HG03175 (cell line): Measurements from ENCODE around the gene NUAK2.

Experiments used
- ATAC-seq: cut with Tn5 transposase; IDR thresholded peaks from one replicate; pipeline ENCODE4 v1.9.1; 2021; ENCODE audit warnings: mild to moderate bottlenecking, moderate library complexity; ENCODE audit not compliant: unreplicated experiment

Gene NUAK2

DNA sequence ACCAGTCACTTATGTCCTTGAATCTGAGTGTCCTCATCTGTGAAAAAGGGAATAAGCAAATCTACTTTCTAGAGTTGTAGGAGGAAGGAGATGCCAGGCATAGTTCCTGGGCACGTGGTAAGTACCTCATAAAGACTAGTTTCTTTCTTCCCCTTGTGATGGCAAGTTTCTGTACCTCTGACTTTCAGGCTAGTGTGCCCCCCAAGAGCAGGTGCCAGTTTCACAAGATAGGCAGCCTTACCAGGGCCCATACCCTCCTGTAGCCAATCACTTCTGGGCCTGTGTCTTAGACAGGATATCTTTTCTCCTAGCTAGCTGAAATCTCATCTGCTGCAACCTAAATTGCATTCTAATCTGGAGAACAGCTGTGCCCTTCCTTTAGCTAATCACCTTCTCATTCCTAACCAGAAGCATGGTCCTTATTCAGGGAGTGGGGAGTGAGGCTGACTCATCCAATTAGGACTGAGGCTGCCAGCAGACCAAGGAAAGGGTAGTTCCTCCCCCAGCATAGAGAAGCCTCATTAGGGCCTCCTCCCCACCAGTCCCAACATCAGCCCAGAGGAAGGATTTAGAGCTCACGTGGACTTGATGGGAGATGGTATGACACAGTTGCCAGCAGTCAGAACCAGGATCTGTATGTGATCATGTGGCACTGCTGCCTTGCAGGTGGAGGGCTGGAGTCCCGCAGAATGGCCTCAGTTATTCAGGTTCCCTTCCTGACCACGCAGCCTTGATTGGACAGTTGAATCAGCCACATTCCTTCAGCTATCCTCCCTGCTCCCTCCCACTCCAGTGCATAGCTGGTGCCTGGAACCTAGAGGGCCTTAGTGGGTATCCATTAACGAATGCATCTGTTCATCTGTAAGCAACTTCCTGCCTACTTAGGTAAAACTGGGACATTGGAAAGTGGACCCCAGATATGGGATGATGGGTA lies 27.3 kb upstream of the NUAK2 start:
- ATAC-seq: no peak

DNA sequence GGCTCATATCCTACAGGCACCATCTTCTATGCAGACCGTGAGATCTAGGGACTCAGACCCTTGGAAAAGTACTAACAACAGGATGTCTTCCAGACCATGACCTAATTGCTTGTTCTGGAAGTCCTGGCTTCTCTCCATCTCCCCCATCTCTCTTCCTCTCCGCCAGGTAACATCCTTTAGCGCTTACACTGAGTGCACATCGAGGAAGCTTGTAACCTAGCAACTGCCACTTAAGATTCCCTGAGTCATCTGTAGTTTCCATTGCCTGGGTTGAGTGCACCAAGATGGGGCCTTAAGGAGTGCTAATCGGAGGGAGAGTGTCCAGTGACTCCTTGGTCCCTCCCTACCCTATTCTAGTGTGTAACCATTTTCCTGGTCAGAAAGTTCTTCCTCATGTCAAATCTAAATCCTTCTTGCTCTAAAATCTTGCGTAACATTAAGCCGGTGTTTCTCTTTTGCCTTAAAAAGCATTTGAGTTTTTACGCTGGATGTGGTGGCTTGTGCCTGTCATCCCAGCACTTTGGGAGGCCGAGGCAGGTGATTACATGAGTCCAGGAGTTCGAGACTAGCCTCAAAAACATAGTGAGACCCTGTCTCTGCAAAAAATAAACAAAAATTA lies 25.5 kb upstream of the NUAK2 start:
- ATAC-seq: no peak

- no peak for ATAC-seq
Measured at GRCh38 chr1:205345761-205346160, 24.2 kb upstream of the NUAK2 start.

GRCh38 chr1:205344066-205344928 lies 22.8 kb upstream of the NUAK2 start:
- no peak for ATAC-seq

GRCh38 chr1:205343431-205344065 lies 22.0 kb upstream of the NUAK2 start:
- ATAC-seq: no peak

GRCh38 chr1:205342986-205343385 lies 21.4 kb upstream of the NUAK2 start:
- ATAC-seq: no peak

- no peak for ATAC-seq
Measured at GRCh38 chr1:205340676-205341075, 19.1 kb upstream of the NUAK2 start.

DNA sequence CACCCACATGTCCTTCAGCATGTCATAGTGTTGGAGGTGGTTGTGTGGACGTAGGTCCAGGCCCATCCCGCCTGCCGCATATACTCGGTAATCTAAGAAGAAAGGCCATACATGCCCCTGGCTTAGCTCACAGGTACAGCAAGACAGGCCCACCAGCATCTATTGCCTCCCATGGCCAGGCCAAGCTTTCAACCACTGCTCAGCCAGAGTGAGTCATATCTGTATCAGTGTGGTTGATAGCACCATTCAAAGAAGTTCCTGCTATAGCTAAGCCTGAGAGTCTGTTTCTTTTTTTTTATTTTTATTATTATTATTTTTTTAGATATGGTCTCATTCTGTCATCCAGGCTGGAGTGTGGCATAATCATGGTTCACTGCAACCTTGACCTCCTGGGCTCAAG lies 18.2 kb upstream of the NUAK2 start:
- peak; percentile 75 for ATAC-seq

DNA sequence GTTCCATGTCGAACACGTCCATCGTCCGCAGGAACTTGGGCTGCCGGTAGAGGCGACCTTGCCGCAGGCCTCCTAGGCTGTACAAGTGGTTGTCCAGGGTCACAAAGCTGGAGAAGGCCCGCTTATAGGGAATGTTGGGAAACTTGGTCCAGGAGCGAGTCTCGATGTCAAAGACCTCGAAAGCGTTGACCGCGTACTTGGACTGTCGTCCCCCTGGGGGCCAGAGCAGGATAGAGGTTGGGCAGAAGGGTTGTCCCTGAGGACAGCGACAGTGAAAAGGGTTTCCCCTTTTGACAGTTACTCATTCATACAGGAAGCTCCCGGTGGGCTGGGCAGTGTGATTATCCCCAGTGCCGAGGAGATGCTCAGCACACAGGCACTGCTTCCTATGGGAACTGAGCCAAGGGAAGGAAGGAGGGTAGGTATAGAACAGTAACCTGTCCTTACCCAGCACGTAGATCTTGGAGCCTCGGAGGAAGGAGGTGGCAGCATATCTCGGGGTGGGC lies 17.7 kb upstream of the NUAK2 start:
- no peak for ATAC-seq

DNA sequence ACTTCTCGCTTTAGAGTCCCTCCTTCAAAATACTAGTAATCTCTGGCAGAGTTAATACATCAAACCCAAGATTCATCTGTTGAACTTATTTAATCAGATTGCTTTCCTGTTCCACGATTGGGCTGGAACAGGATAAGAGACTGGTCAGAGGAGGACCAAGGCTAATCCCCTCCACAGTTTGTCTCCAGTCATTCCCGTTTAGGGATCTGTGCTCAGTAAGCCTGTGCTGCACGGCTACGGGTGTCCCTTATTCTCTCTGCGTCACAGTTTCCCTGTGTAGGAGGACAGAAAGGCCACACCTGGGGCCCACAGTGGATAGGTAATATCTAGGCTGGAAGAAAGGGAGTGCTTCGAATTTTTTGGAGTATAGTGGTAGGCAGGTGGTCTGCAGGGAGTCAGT lies 16.5 kb upstream of the NUAK2 start:
- no peak for ATAC-seq

DNA sequence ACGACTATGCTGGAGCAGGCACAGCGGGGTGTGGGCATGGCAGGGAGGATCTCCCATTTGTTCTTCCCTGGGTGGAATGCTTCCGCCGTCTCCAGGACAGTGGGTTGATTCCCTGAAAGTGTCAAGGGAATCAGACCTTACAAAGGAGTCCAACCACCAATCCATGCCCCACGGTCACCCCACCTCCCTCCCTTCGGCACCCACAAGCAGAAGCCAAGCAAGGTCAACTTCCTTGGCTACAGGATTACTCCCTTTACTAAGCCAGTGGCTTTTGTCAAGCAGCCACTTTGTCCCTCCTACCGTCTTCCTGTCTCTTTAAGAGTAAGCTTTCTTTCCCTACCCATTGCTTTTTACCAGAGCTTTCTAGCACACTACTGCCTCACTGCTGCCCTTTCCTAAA lies 15.9 kb upstream of the NUAK2 start:
- ATAC-seq: no peak

DNA sequence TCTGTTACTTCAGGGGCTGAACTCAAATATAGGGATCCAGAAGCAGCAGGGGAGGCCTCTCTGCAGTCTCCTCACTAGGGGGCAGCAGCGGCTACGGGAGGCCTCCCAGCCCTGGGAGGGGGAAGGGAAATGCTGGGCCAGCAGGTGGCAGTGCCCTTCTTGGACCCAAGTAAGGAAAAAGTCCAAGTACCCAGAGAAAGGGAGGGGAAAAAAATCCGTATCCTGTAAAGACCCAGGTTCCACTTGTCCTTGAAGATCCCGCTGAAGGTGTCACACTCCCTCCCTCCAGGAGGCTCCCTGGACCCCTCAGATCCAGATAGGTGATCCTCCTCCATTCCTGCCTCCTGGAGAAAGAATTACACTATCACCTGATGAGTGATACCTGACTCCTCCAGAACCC lies 14.1 kb upstream of the NUAK2 start:
- no peak for ATAC-seq

DNA sequence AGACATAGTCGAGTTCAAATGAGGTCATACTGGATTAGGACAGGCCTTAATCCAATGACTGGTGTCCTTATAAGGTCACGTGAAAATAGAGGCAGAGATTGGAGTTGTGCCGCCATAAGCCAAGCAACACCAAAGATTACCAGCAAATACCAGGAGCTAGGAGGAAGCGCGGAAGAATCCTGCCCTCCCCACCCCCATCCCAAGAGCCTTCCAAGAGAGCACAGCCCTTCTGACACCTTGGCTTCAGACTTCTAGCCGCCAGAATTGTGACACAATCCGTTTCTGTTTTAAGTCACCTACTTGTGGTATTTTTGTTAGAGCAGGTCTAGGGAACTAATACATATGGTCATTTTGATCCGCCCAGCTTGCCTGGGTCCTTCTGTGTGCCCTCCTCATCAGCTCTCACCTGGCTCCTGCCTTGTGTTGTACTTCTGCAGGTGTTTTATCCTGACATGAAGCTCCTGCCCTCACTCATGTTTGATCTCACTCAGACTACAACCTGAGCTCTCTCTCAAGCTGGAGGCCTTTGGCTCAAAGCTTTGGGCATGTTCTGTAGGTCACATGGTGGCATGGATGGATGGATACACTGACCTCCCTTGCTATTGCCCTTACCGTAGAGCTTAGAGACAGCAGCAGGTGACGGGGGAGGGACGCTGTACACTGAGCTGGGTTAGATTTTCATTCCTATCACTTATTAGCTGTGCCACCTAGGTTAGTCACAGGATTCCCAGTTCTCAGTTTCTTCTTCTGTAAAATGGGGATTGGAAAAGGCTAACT lies 10.7 kb upstream of the NUAK2 start:
- no peak for ATAC-seq

DNA sequence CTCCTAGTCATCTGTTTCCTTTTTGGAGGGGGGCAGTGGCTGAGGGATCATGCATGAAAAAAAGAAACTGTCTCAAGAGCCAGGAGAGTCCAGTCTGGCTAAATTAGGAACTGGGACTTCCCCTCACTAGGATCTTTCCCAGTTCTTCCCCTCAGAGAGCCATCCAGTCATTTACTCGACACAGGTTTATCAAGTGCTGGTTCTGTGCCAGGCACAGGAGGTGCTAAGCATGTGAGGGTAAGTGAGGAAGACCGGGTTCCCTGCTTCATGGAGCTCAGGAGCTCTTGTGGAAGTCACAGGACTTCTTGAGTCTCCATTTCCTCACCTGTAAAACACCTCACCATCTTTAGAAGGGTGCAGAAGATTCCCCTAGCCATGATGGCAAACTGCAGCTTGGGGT lies 8.6 kb upstream of the NUAK2 start:
- ATAC-seq: no peak

GRCh38 chr1:205329719-205330118 lies 8.2 kb upstream of the NUAK2 start:
- no peak for ATAC-seq

DNA sequence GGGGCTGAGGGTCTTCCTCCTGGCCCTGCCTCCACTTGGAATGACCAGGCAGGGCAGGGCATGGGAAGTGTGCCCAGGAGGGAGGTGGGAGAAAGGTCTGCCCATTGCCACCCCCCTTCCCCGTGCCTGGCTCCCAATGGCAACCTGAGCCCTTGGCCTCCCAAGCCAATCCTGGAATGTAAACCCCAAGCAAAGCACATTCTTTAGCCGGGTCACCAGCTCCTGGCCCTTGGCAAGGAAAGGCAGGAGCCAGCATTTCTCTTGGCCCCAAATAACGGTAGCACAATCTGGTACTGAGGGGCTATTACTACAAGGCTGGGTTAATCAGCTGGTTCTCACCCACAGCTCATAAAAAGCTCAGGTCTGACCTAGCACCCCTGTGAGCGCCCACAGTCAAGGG lies 6.9 kb upstream of the NUAK2 start:
- ATAC-seq: no peak

DNA sequence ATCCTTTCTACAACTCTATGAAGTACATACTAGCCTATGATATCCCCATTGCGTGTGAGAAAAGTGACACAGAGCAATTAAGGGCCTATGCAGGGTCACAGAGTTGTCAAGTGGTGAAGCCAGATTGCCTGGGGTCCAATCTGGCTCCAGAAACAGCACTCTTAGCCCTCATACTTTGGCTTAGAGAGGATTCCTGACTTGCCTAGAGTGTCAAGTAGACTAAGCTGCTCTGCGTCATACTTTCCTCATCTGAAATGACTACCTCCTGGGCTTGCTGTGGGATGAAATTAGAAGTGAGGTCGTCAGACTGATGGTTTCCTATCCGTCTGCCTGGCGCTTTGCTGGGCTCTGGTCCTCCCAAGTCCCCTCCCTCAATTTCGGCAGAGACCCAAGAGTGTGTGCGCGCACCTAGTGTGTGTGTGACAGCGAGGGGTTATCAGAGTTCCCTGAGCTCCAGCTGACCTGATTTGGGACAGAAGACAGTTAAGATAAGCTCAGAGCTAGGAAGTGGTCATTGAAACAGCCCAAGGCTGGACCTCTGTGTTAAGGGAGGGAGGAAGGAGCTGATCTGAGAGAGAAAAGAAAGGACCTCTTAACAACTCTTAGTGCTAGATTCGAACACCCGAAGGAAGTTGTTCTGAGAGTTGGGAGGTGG lies 5.4 kb upstream of the NUAK2 start:
- no peak for ATAC-seq

GRCh38 chr1:205325334-205325884 lies 3.9 kb upstream of the NUAK2 start:
- ATAC-seq: no peak

DNA sequence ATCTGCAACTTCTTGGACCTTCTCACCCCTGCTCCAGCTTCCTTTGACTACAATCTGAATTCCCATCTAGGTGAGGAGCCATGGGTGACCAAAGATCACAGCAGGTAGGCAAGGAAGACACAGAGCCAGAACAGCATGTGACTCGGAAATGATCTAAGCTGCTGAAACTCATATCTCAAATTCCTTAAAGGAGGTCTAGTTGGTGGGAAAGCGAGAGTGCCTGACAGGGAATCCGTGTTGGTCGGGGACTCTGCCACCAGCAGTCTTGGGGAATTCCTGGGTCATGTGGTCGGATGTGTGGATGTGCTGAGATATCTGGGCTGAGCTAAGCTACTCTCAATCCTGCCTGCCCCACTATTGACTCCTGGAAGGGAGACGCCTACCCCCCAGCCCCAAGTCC lies 3.2 kb upstream of the NUAK2 start:
- ATAC-seq: no peak
